Activated gamma-delta T cell treated with anti-CD3 and anti-CD28 coated beads, Interleukin-2, amount 50 U/mL, for 16 hours (primary cell): ENCODE measurements around the gene WASHC3.

Experiments used
- DNase-seq: peaks from one replicate; pipeline ENCODE4 v3.0.0-alpha.2; 2020; ENCODE audit warnings: low read depth

Gene WASHC3

GRCh38 chr12:101967506-101967905 is 94.3 kb downstream of the WASHC3 start:
- no peak for DNase-seq

- DNase-seq: no peak
Measured at GRCh38 chr12:101966496-101966895, 95.3 kb downstream of the WASHC3 start.

GRCh38 chr12:101963697-101964096 is 98.1 kb downstream of the WASHC3 start:
- DNase-seq: no peak
